PC-3 (cell line): ENCODE measurements around the gene CNTN4. TPM values are rescaled to one million over a fixed set of nuclear protein-coding genes. Genes with fewer than 3 reads are reported as not detected.

Experiments used
- ATAC-seq: fragments of 200-7000 bp; cut with Tn5 transposase; 2 replicates; pipeline ENCODE4 v1.9.1; 2020; ENCODE audit warnings: mild to moderate bottlenecking, moderate library complexity
- BruUV-seq: library from RNA; stranded (reverse); fragments of 400-500 nt; replicated peaks from 2 replicates; lab custom pipeline; 2021; lab: Mats Ljungman, UMichigan
- CTCF ChIA-PET: fragments of 300-600 bp; sonication (Branson Sonifier 250); formaldehyde crosslinking; loops from one replicate; lab custom pipeline; 2022; ENCODE audit warnings: antibody characterized with exemption; lab: Charles Lee
- POLR2A ChIA-PET: fragments of 300-600 bp; sonication (Branson Sonifier 250); formaldehyde crosslinking; loops from one replicate; lab custom pipeline; 2022; ENCODE audit warnings: antibody characterized with exemption; ENCODE audit not compliant: unreplicated experiment; lab: Charles Lee
- DNase-seq: peaks from one replicate; pipeline ENCODE4 v3.0.0-alpha.2; 2015
- H2AFZ ChIP-seq: fragments of 300-600 bp; sonication (generic); 2 replicates; pipeline ENCODE4 v1.6.0; 2016; ENCODE audit warnings: antibody characterized with exemption, low read length
- H3F3A ChIP-seq: fragments of 300-600 bp; sonication (generic); one replicate; pipeline ENCODE4 v1.6.0; 2017; ENCODE audit warnings: antibody characterized with exemption, low read length, control low read depth, mild to moderate bottlenecking; ENCODE audit not compliant: unreplicated experiment
- H3K27ac ChIP-seq: fragments of 300-600 bp; sonication (generic); 2 replicates; pipeline ENCODE4 v1.5.1; 2016; ENCODE audit warnings: mild to moderate bottlenecking, low read length
- H3K27me3 ChIP-seq: fragments of 300-600 bp; sonication (generic); 2 replicates; pipeline ENCODE4 v1.6.1; 2016; ENCODE audit warnings: low read length, mixed read lengths
- H3K36me3 ChIP-seq: fragments of 300-600 bp; sonication (generic); 2 replicates; pipeline ENCODE4 v1.6.1; 2016; ENCODE audit warnings: low read depth, mixed run types, low read length, mixed read lengths
- H3K4me1 ChIP-seq: fragments of 300-600 bp; sonication (generic); 2 replicates; pipeline ENCODE4 v1.5.1; 2016; ENCODE audit warnings: low read length; ENCODE audit not compliant: insufficient read depth
- H3K4me2 ChIP-seq: fragments of 300-600 bp; sonication (generic); 2 replicates; pipeline ENCODE4 v1.6.0; 2016; ENCODE audit warnings: low read length
- H3K4me3 ChIP-seq: fragments of 300-600 bp; sonication (generic); 2 replicates; pipeline ENCODE4 v1.5.1; 2016; ENCODE audit warnings: mild to moderate bottlenecking, low read length, mixed read lengths
- H3K79me2 ChIP-seq: fragments of 300-600 bp; sonication (generic); 2 replicates; pipeline ENCODE4 v1.6.1; 2017; ENCODE audit warnings: low read length, mixed read lengths
- H3K9ac ChIP-seq: fragments of 300-600 bp; sonication (generic); 2 replicates; pipeline ENCODE4 v1.6.0; 2016; ENCODE audit warnings: mild to moderate bottlenecking, low read length
- H3K9me2 ChIP-seq: fragments of 300-600 bp; sonication (generic); replicated peaks from 2 replicates; pipeline ENCODE4 v1.6.1; 2016; ENCODE audit warnings: mixed run types, low read length, mixed read lengths
- H3K9me3 ChIP-seq: fragments of 300-600 bp; sonication (generic); 2 replicates; pipeline ENCODE4 v1.6.1; 2016; ENCODE audit warnings: low read length, mixed read lengths
- H4K20me1 ChIP-seq: fragments of 300-600 bp; sonication (generic); 2 replicates; pipeline ENCODE4 v1.6.1; 2016; ENCODE audit warnings: low read length, mixed read lengths
- EZH2 ChIP-seq: fragments of 300-600 bp; sonication (generic); IDR thresholded peaks from one replicate; pipeline ENCODE4 v1.6.1; 2017; ENCODE audit warnings: antibody characterized with exemption, mild to moderate bottlenecking, low read length; ENCODE audit not compliant: unreplicated experiment
- EZH2phosphoT487 ChIP-seq: fragments of 300-600 bp; sonication (generic); IDR thresholded peaks from 2 replicates; pipeline ENCODE4 v1.6.1; 2018; ENCODE audit warnings: mild to moderate bottlenecking, antibody characterized with exemption, low read length, borderline replicate concordance
- intact Hi-C: fragments of 100-400 bp; cut with micrococcal nuclease; formaldehyde crosslinking; loops from 2 replicates; pipeline ENCODE4 v1.9.0; 2023
- total RNA-seq: library from RNA; depleted of rRNA; stranded (reverse); fragments of >200 nt; gene quantifications from 2 replicates; pipeline ENCODE4 v1.2.3, GENCODE V29; 2014
- TF ChIP-seq, protein P1 (sequence below): fragments of 300-600 bp; sonication (generic); conservative IDR thresholded peaks from 2 replicates; pipeline ENCODE4 v1.5.1; 2017; ENCODE audit warnings: antibody characterized with exemption, low read depth, mild to moderate bottlenecking, low read length

CNTN4 gene
- total RNA-seq, 1 experiment from 2014 or later = not detected

DNA sequence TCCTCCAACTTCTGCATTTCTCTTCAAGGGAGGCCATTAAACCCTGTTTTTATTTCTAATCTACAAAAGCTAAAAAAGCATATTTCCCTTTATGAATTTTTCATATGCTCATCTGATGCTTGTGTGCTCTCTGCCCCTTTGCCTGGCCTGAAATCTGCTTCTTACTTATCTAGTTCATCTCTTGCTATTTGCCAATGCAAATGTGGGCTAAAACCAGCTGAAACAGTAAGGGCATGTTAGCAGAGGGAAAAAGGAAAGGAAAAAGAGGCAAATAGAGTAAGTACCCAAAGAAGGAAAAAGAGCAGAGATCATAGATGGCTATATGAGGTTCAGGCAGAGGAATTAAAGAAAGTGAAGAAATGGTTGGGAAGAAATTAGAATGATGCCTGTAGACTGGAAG lies 185.2 kb downstream of the CNTN4 start:
- no TSS peak for BruUV-seq
- Histone ChIP-seq H2AFZ (no peak overlapping the region), H4K20me1 (no peaks in the 10 kb centered on the region), H3K9me3 (peaks cover 38% of the 10 kb centered on the region), H3F3A (no peaks in the 10 kb centered on the region), H3K9ac (no peak overlapping the region), H3K79me2 (no peaks in the 10 kb centered on the region), H3K4me1 (no peaks in the 10 kb centered on the region), H3K4me2 (no peak overlapping the region), H3K4me3 (no peak overlapping the region), H3K27me3 (no peaks in the 10 kb centered on the region), H3K27ac (no peak overlapping the region), H3K36me3 (no peaks in the 10 kb centered on the region), H3K9me2 (no peaks in the 10 kb centered on the region)
- DNase-seq (no peak), ATAC-seq (no peak)
- CTCF ChIA-PET = no interaction called here
- TF ChIP-seq, protein P1, sequence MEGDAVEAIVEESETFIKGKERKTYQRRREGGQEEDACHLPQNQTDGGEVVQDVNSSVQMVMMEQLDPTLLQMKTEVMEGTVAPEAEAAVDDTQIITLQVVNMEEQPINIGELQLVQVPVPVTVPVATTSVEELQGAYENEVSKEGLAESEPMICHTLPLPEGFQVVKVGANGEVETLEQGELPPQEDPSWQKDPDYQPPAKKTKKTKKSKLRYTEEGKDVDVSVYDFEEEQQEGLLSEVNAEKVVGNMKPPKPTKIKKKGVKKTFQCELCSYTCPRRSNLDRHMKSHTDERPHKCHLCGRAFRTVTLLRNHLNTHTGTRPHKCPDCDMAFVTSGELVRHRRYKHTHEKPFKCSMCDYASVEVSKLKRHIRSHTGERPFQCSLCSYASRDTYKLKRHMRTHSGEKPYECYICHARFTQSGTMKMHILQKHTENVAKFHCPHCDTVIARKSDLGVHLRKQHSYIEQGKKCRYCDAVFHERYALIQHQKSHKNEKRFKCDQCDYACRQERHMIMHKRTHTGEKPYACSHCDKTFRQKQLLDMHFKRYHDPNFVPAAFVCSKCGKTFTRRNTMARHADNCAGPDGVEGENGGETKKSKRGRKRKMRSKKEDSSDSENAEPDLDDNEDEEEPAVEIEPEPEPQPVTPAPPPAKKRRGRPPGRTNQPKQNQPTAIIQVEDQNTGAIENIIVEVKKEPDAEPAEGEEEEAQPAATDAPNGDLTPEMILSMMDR = no peak
- TF ChIP-seq EZH2phosphoT487 (no peak), EZH2 (no peak)
- intact Hi-C loops = no loop called here
- POLR2A ChIA-PET = no interaction called here

DNA sequence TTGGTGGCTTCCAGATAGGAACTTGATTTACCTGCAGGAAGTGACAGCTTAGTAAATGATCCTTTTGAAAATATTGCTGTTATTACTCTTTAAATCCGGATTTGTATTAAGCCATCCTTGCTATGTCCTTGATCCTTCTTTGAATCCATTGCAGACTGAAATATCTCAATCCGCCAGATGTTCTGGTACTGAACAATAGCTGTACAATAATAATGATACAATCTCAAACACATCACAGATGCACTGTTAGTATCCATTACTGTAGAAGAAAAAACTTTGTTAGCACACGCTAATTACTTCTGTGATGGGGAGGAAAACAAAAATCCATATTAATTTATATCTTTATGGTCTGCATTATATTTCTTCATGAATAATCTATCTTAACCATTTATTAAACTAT lies 202.3 kb downstream of the CNTN4 start:
- ChIA-PET POLR2A (no interaction called here), CTCF (no interaction called here)
- Histone ChIP-seq H3K9me3 (peaks cover 36% of the 10 kb centered on the region), H2AFZ (no peak overlapping the region), H3K79me2 (no peaks in the 10 kb centered on the region), H3K9me2 (no peaks in the 10 kb centered on the region), H3K4me1 (no peaks in the 10 kb centered on the region), H3K36me3 (no peaks in the 10 kb centered on the region), H3K27ac (no peak overlapping the region), H3K9ac (no peak overlapping the region), H3K4me2 (no peak overlapping the region), H4K20me1 (no peaks in the 10 kb centered on the region), H3F3A (no peaks in the 10 kb centered on the region), H3K4me3 (no peak overlapping the region), H3K27me3 (no peaks in the 10 kb centered on the region)
- intact Hi-C loops = no loop called here
- BruUV-seq = no TSS peak
- ATAC-seq (no peak), DNase-seq (no peak)
- TF ChIP-seq EZH2 = no peak
- TF ChIP-seq EZH2phosphoT487 = no peak
- TF ChIP-seq, protein P1 = no peak

- Histone ChIP-seq H3K9me3 (peaks cover 40% of the 10 kb centered on the region), H3K9me2 (no peaks in the 10 kb centered on the region), H3F3A (no peaks in the 10 kb centered on the region), H2AFZ (no peak overlapping the region), H3K27me3 (no peaks in the 10 kb centered on the region), H3K79me2 (no peaks in the 10 kb centered on the region), H4K20me1 (no peaks in the 10 kb centered on the region), H3K27ac (no peak overlapping the region), H3K4me2 (no peak overlapping the region), H3K36me3 (no peaks in the 10 kb centered on the region), H3K4me3 (no peak overlapping the region), H3K9ac (no peak overlapping the region), H3K4me1 (no peaks in the 10 kb centered on the region)
- CTCF ChIA-PET = no interaction called here
- DNase-seq (no peak), ATAC-seq (no peak)
- POLR2A ChIA-PET = no interaction called here
- TF ChIP-seq EZH2 (no peak), EZH2phosphoT487 (no peak)
- TF ChIP-seq, protein P1 = no peak
- BruUV-seq = no TSS peak
- intact Hi-C loops = no loop called here
Measured at GRCh38 chr3:2301361-2301760, 202.7 kb downstream of the CNTN4 start.
